GM18870 (cell line): ENCODE data around the gene CCL17.

ENCODE experiments used
- ATAC-seq: cut with Tn5 transposase; IDR thresholded peaks from one replicate; pipeline ENCODE4 v1.9.1; 2021; ENCODE audit warnings: moderate library complexity; ENCODE audit not compliant: unreplicated experiment

CCL17 gene

GRCh38 chr16:57377080-57377841, 27.3 kb upstream of the CCL17 start:
- ATAC-seq: peak; percentile 74

GRCh38 chr16:57379579-57379978, 25.0 kb upstream of the CCL17 start:
- ATAC-seq: no peak

- ATAC-seq: no peak
Measured at GRCh38 chr16:57380671-57381462, 23.7 kb upstream of the CCL17 start.

- ATAC-seq: no peak
Measured at GRCh38 chr16:57381791-57382534, 22.6 kb upstream of the CCL17 start.

GRCh38 chr16:57382535-57383275, 21.9 kb upstream of the CCL17 start:
- ATAC-seq: no peak

- ATAC-seq: no peak
Measured at GRCh38 chr16:57383276-57384247, 21.0 kb upstream of the CCL17 start.

GRCh38 chr16:57384248-57385070, 20.1 kb upstream of the CCL17 start:
- no peak for ATAC-seq

GRCh38 chr16:57385083-57385482, 19.5 kb upstream of the CCL17 start:
- ATAC-seq: no peak

GRCh38 chr16:57386381-57386951, 18.1 kb upstream of the CCL17 start:
- ATAC-seq: no peak

- no peak for ATAC-seq
Measured at GRCh38 chr16:57387598-57388354, 16.8 kb upstream of the CCL17 start.

- ATAC-seq: no peak
Measured at GRCh38 chr16:57388359-57389086, 16.0 kb upstream of the CCL17 start.

GRCh38 chr16:57389087-57389468, 15.5 kb upstream of the CCL17 start:
- no peak for ATAC-seq

- ATAC-seq: no peak
Measured at GRCh38 chr16:57390636-57391295, 13.8 kb upstream of the CCL17 start.

- ATAC-seq: no peak
Measured at GRCh38 chr16:57391300-57391699, 13.3 kb upstream of the CCL17 start.

GRCh38 chr16:57391708-57392107, 12.9 kb upstream of the CCL17 start:
- ATAC-seq: no peak

GRCh38 chr16:57392694-57393093, 11.9 kb upstream of the CCL17 start:
- ATAC-seq: no peak

- no peak for ATAC-seq
Measured at GRCh38 chr16:57394444-57394843, 10.1 kb upstream of the CCL17 start.
